Activated T-cell treated with anti-CD3 and anti-CD28 coated beads, Interleukin-2, amount 50 U/mL, for 24 hours (primary cell): ENCODE data around the gene KCTD15.

Source experiments
- DNase-seq: peaks from one replicate; pipeline ENCODE4 v3.0.0-alpha.2; 2020
- H3K27ac Mint-ChIP-seq: 2 replicates; pipeline ENCODE4 v1.8.0; 2020; ENCODE audit warnings: mild to moderate bottlenecking, mixed read lengths
- H3K27me3 Mint-ChIP-seq: 2 replicates; pipeline ENCODE4 v1.8.0; 2020; ENCODE audit warnings: mixed read lengths
- H3K36me3 Mint-ChIP-seq: 2 replicates; pipeline ENCODE4 v1.8.0; 2020; ENCODE audit warnings: low read depth, mixed read lengths
- H3K4me1 Mint-ChIP-seq: 2 replicates; pipeline ENCODE4 v1.8.0; 2020; ENCODE audit warnings: low read depth, mixed read lengths
- H3K4me3 Mint-ChIP-seq: 2 replicates; pipeline ENCODE4 v1.8.0; 2020; ENCODE audit warnings: mild to moderate bottlenecking, moderate library complexity, mixed read lengths
- H3K9me3 Mint-ChIP-seq: 2 replicates; pipeline ENCODE4 v1.8.0; 2020; ENCODE audit warnings: mixed read lengths

Gene KCTD15

DNA sequence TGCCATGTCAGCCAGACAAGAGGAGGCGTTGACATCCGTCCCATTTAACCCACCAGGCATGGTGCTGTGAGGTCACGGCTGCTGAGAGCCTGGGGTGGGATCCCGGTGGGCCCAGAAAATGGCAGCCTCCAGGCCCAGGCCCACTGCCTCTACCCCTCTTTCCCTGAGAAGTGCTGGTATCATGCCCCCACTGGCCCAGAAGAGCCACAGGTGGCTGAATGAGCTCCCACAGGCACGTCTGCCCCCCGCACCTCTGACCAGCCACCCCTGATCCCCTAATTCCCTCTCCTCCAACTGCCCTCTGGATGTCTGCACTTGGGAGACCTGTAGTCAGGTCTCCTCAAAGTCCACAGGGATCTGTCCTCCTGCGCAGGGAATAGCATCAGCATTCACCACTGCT lies 37.3 kb upstream of the KCTD15 start:
- Mint-ChIP-seq H3K27ac (no peak overlapping the region), H3K9me3 (no peaks in the 10 kb centered on the region), H3K4me1 (no peaks in the 10 kb centered on the region), H3K36me3 (no peaks in the 10 kb centered on the region), H3K27me3 (peaks cover 14% of the 10 kb centered on the region), H3K4me3 (no peak overlapping the region)
- DNase-seq, result no peak

- no peak overlapping the region for H3K27ac Mint-ChIP-seq
- H3K4me1 Mint-ChIP-seq, result no peaks in the 10 kb centered on the region
Measured at GRCh38 chr19:33763633-33764371, 32.9 kb upstream of the KCTD15 start.

GRCh38 chr19:33766623-33767022 lies 30.0 kb upstream of the KCTD15 start:
- Mint-ChIP-seq H3K36me3 (no peaks in the 10 kb centered on the region), H3K9me3 (no peaks in the 10 kb centered on the region), H3K27me3 (peaks cover 36% of the 10 kb centered on the region), H3K4me1 (no peaks in the 10 kb centered on the region), H3K4me3 (no peak overlapping the region), H3K27ac (no peak overlapping the region)
- DNase-seq, result no peak

More at GRCh38 chr19:33763633-33764371, 32.9 kb upstream of the KCTD15 start:
- Mint-ChIP-seq H3K27me3 (peaks cover 18% of the 10 kb centered on the region), H3K9me3 (no peaks in the 10 kb centered on the region), H3K36me3 (no peaks in the 10 kb centered on the region), H3K4me3 (no peak overlapping the region)
- no peak for DNase-seq

DNA sequence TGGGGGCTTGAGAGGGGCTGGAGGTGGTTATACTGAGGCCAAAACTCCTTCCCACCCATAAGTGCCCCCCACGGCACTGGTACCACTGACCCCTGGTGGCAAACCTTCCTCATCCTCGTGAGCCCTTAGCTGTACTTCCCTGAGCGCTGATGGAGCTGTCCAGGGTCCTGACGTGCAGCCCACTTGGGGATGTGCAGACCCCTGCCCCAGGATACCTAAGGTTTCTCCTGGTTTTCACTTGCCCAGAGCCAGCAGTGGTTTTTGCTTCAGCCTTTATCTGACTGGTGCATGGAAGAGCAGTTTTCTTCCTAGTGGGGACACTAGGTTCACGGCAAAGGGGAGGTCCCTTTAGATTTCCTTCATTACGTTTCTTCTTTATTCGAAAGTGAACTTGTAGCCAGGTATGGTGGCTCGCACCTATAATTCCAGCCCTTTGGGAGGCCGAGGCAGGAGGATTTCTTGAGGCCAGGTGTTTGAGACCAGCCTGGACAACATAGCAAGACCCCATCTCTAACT lies 28.7 kb upstream of the KCTD15 start:
- peaks cover 32% of the 10 kb centered on the region for H3K27me3 Mint-ChIP-seq

DNA sequence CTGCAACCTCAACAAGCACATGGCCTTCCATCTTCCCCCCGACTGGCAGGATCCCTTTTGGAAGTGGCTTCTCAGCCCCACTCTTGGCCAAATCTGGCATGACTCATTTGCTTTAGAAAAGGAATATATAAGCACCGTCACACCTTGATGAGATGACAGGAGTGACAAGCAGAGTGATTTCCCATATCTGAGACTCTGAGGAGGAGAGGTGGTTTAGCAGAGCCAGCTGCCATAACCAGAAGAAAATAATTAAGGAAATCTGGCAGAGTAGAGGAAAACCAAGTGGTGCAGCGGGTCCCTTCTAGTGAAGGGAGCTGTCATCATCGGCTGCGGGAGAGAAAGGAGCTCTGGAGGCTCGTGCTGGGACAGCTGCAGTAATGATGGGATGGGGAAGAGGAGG lies 27.5 kb upstream of the KCTD15 start:
- H3K27ac Mint-ChIP-seq, result no peak overlapping the region
- H3K36me3 Mint-ChIP-seq, result no peaks in the 10 kb centered on the region
- H3K4me3 Mint-ChIP-seq, result no peak overlapping the region
- no peak for DNase-seq
- H3K9me3 Mint-ChIP-seq, result no peaks in the 10 kb centered on the region
- peaks cover 32% of the 10 kb centered on the region for H3K27me3 Mint-ChIP-seq
- no peaks in the 10 kb centered on the region for H3K4me1 Mint-ChIP-seq

More for the DNA sequence above, 28.7 kb upstream of the KCTD15 start:
- Mint-ChIP-seq H3K36me3 (no peaks in the 10 kb centered on the region), H3K9me3 (no peaks in the 10 kb centered on the region), H3K4me3 (no peak overlapping the region), H3K4me1 (no peaks in the 10 kb centered on the region), H3K27ac (no peak overlapping the region)
- DNase-seq, result peak; percentile 36

- H3K9me3 Mint-ChIP-seq, result no peaks in the 10 kb centered on the region
- H3K27ac Mint-ChIP-seq, result no peak overlapping the region
- no peak overlapping the region for H3K4me3 Mint-ChIP-seq
- H3K4me1 Mint-ChIP-seq, result no peaks in the 10 kb centered on the region
- peaks cover 32% of the 10 kb centered on the region for H3K27me3 Mint-ChIP-seq
- no peak for DNase-seq
- no peaks in the 10 kb centered on the region for H3K36me3 Mint-ChIP-seq
Measured at GRCh38 chr19:33770107-33770506, 26.6 kb upstream of the KCTD15 start.

GRCh38 chr19:33771384-33772101 lies 25.1 kb upstream of the KCTD15 start:
- H3K27ac Mint-ChIP-seq, result no peak overlapping the region
- DNase-seq, result peak; percentile 77
- no peaks in the 10 kb centered on the region for H3K36me3 Mint-ChIP-seq
- H3K27me3 Mint-ChIP-seq, result peaks cover 32% of the 10 kb centered on the region
- H3K4me3 Mint-ChIP-seq, result no peak overlapping the region
- no peaks in the 10 kb centered on the region for H3K4me1 Mint-ChIP-seq
- no peaks in the 10 kb centered on the region for H3K9me3 Mint-ChIP-seq

GRCh38 chr19:33772102-33772857 lies 24.4 kb upstream of the KCTD15 start:
- H3K27me3 Mint-ChIP-seq, result peaks cover 30% of the 10 kb centered on the region
- H3K9me3 Mint-ChIP-seq, result no peaks in the 10 kb centered on the region
- no peaks in the 10 kb centered on the region for H3K36me3 Mint-ChIP-seq
- DNase-seq, result no peak
- no peak overlapping the region for H3K27ac Mint-ChIP-seq
- H3K4me3 Mint-ChIP-seq, result no peak overlapping the region
- no peaks in the 10 kb centered on the region for H3K4me1 Mint-ChIP-seq

DNA sequence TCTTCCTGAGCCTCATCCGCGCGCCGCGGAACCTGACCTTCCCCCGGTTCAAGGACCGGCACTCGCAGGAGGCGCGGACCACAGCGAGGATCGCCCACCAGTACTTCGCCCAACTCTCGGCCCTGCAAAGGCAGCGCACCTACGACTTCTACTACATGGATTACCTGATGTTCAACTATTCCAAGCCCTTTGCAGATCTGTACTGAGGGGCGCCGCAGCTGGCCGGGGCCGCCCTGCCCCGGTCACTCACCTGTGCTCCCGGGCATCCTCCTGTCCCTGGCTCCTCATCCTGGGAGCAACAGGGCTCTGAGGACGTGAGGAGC lies 23.9 kb upstream of the KCTD15 start:
- H3K4me3 Mint-ChIP-seq, result no peak overlapping the region
- H3K27me3 Mint-ChIP-seq, result peaks cover 24% of the 10 kb centered on the region
- H3K36me3 Mint-ChIP-seq, result no peaks in the 10 kb centered on the region
- H3K4me1 Mint-ChIP-seq, result no peaks in the 10 kb centered on the region
- no peak for DNase-seq
- H3K27ac Mint-ChIP-seq, result no peak overlapping the region
- H3K9me3 Mint-ChIP-seq, result no peaks in the 10 kb centered on the region

DNA sequence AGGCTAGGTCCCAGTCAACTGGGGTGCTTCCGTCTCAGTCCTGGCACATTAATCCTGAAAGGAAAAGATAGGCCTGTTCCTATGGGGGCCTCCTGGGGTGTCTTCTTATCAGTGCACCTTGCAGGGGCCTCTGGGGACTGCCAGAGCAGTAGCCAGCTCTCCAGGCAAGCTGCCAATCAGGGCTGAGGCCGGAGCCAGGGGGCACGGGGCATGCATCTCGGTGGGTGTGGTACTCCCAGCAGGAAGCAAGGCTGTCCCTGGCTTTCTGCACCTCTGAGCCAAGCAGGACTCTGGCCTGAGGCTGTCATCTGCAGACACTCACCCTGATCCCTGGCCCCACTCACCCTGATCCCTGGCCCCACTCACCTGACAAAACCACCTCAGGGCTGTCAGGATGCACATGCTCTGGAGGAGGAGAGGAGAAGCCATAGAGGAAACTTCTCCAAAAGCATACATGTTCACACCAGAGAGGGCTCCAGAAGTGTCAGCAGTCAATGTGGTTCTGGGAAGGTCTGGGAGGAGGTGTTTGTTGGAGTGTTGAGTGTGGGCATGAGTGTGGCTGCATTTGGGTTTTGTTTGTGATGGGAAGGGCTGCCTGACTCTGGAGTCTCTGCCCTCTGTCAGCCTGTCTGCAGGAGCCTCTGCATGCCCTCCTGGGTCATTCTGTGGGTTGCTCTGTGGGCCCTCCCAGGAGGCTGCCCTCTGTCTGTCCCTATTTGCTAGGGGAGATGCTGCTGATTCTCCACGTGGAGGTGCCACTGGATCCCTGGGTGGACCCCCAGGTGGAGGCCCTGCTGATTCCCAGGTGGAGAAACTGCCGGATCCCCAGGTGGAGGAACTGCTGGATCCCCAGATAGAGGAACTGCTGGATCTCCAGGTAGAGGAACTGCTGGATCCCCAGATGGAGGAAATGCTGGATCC lies 22.7 kb upstream of the KCTD15 start:
- Mint-ChIP-seq H3K27ac (no peak overlapping the region), H3K4me1 (peaks cover 5% of the 10 kb centered on the region), H3K4me3 (no peak overlapping the region), H3K27me3 (peaks cover 28% of the 10 kb centered on the region), H3K36me3 (no peaks in the 10 kb centered on the region), H3K9me3 (no peaks in the 10 kb centered on the region)
- DNase-seq, result no peak

DNA sequence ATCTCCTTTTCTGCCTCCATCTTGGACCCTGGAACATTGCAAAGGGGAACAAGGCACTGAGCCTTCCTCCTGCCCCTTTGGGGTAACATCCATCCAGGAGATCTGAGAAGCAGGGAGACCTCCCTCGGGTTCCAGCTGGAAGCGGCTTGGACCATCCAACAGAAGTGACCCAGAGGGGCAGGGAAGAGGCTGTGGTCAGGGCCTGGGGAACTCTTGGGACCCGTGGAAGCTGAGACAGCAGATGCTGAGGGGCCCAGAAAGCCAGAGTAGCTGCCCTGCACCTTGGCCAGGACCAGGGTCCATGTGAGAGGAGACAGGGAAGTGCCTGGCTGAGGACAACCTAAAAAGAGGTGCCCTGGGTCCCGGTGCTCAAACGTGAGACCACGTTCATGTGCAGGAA lies 21.9 kb upstream of the KCTD15 start:
- Mint-ChIP-seq H3K4me1 (peaks cover 5% of the 10 kb centered on the region), H3K9me3 (no peaks in the 10 kb centered on the region), H3K36me3 (no peaks in the 10 kb centered on the region), H3K27ac (no peak overlapping the region), H3K4me3 (no peak overlapping the region), H3K27me3 (peaks cover 28% of the 10 kb centered on the region)
- DNase-seq, result no peak

DNA sequence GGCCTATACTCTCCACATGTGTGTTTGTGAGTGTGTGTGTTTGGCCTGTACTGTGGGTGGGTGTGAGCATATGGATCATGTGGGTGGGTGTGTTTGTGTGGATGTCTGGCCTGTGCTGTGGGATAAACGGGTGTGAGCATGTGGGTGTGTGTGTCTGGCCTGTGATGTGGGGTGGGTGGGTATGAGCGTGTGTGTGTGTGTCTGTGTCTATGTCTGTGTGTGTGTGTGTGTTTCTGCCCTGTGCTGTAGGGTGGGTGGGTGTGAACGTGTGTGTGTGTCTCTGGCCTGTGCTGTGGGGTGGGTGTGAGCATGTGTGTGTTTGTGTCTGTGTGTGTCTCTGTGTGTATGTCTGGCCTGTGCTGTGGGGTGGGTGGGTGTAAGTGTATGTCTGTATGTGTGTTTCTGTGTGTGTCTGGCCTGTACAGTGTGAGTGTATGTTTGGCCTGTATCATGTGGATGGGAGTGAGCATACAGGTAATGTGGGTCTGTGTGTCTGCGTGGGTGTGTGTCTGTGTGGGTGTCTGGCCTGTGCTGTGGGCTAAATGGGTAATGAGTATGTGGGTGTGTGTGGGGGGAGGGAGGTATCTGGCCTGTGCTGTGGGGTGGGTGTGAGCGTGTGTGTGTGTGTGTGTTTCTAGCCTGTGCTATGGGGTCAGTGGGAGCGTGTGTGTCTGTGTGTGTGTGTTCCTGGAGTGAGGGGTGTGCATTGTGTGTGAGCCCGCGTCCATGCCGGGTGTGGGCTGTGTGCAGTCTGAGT lies 20.8 kb upstream of the KCTD15 start:
- H3K36me3 Mint-ChIP-seq, result no peaks in the 10 kb centered on the region
- no peak for DNase-seq
- no peaks in the 10 kb centered on the region for H3K9me3 Mint-ChIP-seq

DNA sequence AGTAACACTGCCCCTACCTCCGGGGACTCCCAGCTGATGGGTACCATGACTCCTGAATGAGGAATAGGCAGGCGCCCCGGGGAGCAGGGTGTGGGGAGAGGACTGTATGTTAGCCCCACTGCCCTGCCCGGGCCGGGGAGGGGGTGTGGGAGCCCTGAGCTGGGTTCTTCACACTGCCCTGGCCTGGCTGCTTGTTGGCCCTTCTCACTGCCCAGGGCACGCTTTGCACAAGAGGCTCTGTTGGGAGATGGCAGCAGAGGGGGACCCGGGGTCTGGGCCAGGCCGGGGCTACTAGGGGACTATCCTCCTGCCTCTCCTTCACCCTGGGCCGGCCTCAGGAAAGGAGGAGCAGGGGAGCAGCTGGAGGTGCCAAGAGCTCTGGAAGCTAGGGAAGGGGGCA lies 19.3 kb upstream of the KCTD15 start:
- Mint-ChIP-seq H3K27ac (no peak overlapping the region), H3K27me3 (peaks cover 29% of the 10 kb centered on the region), H3K9me3 (no peaks in the 10 kb centered on the region), H3K36me3 (no peaks in the 10 kb centered on the region), H3K4me3 (no peak overlapping the region), H3K4me1 (peaks cover 5% of the 10 kb centered on the region)
- no peak for DNase-seq

More for the DNA sequence above, 20.8 kb upstream of the KCTD15 start:
- Mint-ChIP-seq H3K4me3 (no peak overlapping the region), H3K4me1 (peaks cover 5% of the 10 kb centered on the region), H3K27me3 (peaks cover 35% of the 10 kb centered on the region), H3K27ac (no peak overlapping the region)
